Sigmoid colon (tissue), 7 donors: ENCODE data around the gene DPP6. TPM values are rescaled to one million over a fixed set of nuclear protein-coding genes. Genes with fewer than 3 reads are reported as not detected.

Source experiments
- DNase-seq: peaks from one replicate; pipeline ENCODE4 v3.0.0-alpha.2; 2019
- H3K27ac ChIP-seq, 4 donors: fragments of 200-600 bp; sonication (generic); one replicate each; pipeline ENCODE4 v1.5.1; 2016 to 2019; ENCODE audit warnings: mild to moderate bottlenecking in 1 of 4
- H3K27me3 ChIP-seq, 3 donors: fragments of 200-600 bp; sonication (generic); one replicate each; pipeline ENCODE4 v1.5.1; 2019; ENCODE audit warnings: mild to moderate bottlenecking in 1 of 3
- H3K36me3 ChIP-seq, 4 donors: fragments of 200-600 bp; sonication (generic); one replicate each; pipeline ENCODE4 v1.5.1; 2016 to 2019
- H3K4me1 ChIP-seq, 4 donors: fragments of 200-600 bp; sonication (generic); one replicate each; pipeline ENCODE4 v1.5.1; 2017 to 2019
- H3K4me3 ChIP-seq, 4 donors: fragments of 200-600 bp; sonication (generic); one replicate each; pipeline ENCODE4 v1.5.1; 2017 to 2019; ENCODE audit warnings: mild to moderate bottlenecking in 2 of 4, moderate library complexity in 1 of 4
- H3K9me3 ChIP-seq, 4 donors: fragments of 200-600 bp in 3 of 4; sonication (generic) in 3 of 4; one replicate each; pipeline versions ENCODE4 v1.5.1 to v1.6.1; 2013 to 2019
- CTCF ChIP-seq, 4 experiments: fragments of 450-650 bp in 3 of 4; fragments of 200-600 bp in 1 of 4; IDR thresholded peaks; one replicate each; pipeline ENCODE4 v1.5.1; 2016 to 2019; ENCODE audit warnings: antibody characterized with exemption in 4 of 4, mild to moderate bottlenecking in 3 of 4, moderate library complexity in 2 of 4
- EP300 ChIP-seq, 4 donors: sonication (generic); formaldehyde crosslinking; IDR thresholded peaks; one replicate each; pipeline ENCODE4 v1.6.1; 2017; ENCODE audit warnings: antibody characterized with exemption in 4 of 4
- POLR2A ChIP-seq, 2 donors: fragments of 450-650 bp; IDR thresholded peaks; one replicate each; pipeline ENCODE4 v1.6.1; 2016; ENCODE audit warnings: antibody characterized with exemption in 2 of 2, mild to moderate bottlenecking in 2 of 2, moderate library complexity in 2 of 2
- POLR2AphosphoS5 ChIP-seq, 4 donors: sonication (generic); formaldehyde crosslinking; IDR thresholded peaks; one replicate each; pipeline ENCODE4 v1.6.1; 2017; ENCODE audit warnings: antibody characterized with exemption in 4 of 4
- WGBS, 2 donors: extraction: QIAGEN DNeasy Blood & Tissue Kit; methylation state at CpG; one replicate each; pipeline ENCODE4 v1.1.7; 2013; 5-methylcytosine and 5-hydroxymethylcytosine counted together
- intact Hi-C: fragments of 100-400 bp; cut with DNase I; formaldehyde crosslinking; loops from one replicate; pipeline ENCODE4 v1.15.1; 2023
- polyA plus RNA-seq, 3 donors: library from polyadenylated mRNA; stranded (reverse); fragments of 200-250 nt; gene quantifications; one replicate each; pipeline ENCODE4 v1.2.3, GENCODE V29; 2013
- total RNA-seq, 4 donors: library from RNA; depleted of rRNA; stranded (reverse); fragments of >200 nt; gene quantifications; one replicate each; pipeline ENCODE4 v1.1.0, GENCODE V29; 2016
- donor health status: healthy with polysubstance abuse.
- donor health status: Bipolar disorder and iron deficiency.
- donor health status: healthy.

The DPP6 gene
- total and polyA plus RNA-seq, 7 donors, result 1.2 to 53.2 (median 41.0) TPM; not detected in 1

GRCh38 chr7:154872811-154873499, 820.8 kb downstream of the DPP6 start:
- Histone ChIP-seq H3K27me3 (no peaks in the 10 kb centered on the region), H3K36me3 (no peaks in the 10 kb centered on the region), H3K9me3 (no peaks in the 10 kb centered on the region), H3K4me1 (no peaks in the 10 kb centered on the region), H3K27ac (no peak overlapping the region), H3K4me3 (no peak overlapping the region)
- WGBS, 2 donors, result 65 to 91% methylated on average over 18 of the region's 18 CpGs
- no peak for TF ChIP-seq CTCF (IDR thresholded peaks at IDR 0.05)
- TF ChIP-seq POLR2AphosphoS5 (IDR thresholded peaks at IDR 0.05), result no peak
- no peak for TF ChIP-seq POLR2A (IDR thresholded peaks at IDR 0.05)
- TF ChIP-seq EP300 (IDR thresholded peaks at IDR 0.05), result no peak
- DNase-seq, result no peak
- intact Hi-C loops, result no loop called here

GRCh38 chr7:154873500-154874121, 821.4 kb downstream of the DPP6 start:
- no peaks in the 10 kb centered on the region for H3K27me3 ChIP-seq
- H3K4me3 ChIP-seq, result no peak overlapping the region
- intact Hi-C loops, result no loop called here
- WGBS, 2 donors, result 73 to 90% methylated on average over 10 of the region's 10 CpGs
- no peaks in the 10 kb centered on the region for H3K4me1 ChIP-seq
- DNase-seq, result no peak
- no peak overlapping the region for H3K27ac ChIP-seq
- TF ChIP-seq CTCF (IDR thresholded peaks at IDR 0.05) (no peak), POLR2A (IDR thresholded peaks at IDR 0.05) (no peak), EP300 (IDR thresholded peaks at IDR 0.05) (no peak), POLR2AphosphoS5 (IDR thresholded peaks at IDR 0.05) (no peak)
- no peaks in the 10 kb centered on the region for H3K36me3 ChIP-seq
- no peaks in the 10 kb centered on the region for H3K9me3 ChIP-seq

GRCh38 chr7:154874409-154875113, 822.4 kb downstream of the DPP6 start:
- no peaks in the 10 kb centered on the region for H3K9me3 ChIP-seq
- no peak overlapping the region for H3K4me3 ChIP-seq
- H3K4me1 ChIP-seq, result peaks cover 0 to under 1% (median 0%) of the 10 kb centered on the region in 4 donors
- intact Hi-C loops, result no loop called here
- no peak overlapping the region for H3K27ac ChIP-seq
- TF ChIP-seq POLR2AphosphoS5 (IDR thresholded peaks at IDR 0.05) (no peak), CTCF (IDR thresholded peaks at IDR 0.05) (no peak), EP300 (IDR thresholded peaks at IDR 0.05) (no peak), POLR2A (IDR thresholded peaks at IDR 0.05) (no peak)
- no peaks in the 10 kb centered on the region for H3K36me3 ChIP-seq
- H3K27me3 ChIP-seq, result no peaks in the 10 kb centered on the region
- no peak for DNase-seq
- 45 to 60% methylated on average over 10 of the region's 10 CpGs for WGBS, 2 donors

DNA sequence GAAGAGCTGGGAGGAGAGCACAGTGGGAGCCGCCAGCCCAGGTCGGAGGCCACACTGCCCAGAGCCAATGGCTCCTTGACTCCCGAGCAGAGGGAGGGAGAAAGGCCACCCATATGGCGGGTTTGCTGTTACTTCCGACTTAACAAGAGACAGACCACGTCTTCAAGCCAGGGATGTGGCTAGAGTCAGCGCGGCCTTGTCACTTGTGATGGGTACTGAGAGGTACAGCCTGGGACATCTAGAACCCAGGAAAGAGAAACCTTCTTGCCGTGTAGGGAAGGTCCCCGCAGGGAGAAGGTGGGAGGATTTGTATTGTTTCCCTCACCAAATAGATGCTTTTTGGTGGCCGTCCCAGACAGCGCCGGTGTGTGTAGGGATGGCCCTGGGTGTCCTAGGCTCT, 823.1 kb downstream of the DPP6 start:
- H3K4me1 ChIP-seq, result peaks cover 0 to 3% (median 0%) of the 10 kb centered on the region in 4 donors
- no peaks in the 10 kb centered on the region for H3K9me3 ChIP-seq
- H3K36me3 ChIP-seq, result no peaks in the 10 kb centered on the region
- no peak overlapping the region for H3K4me3 ChIP-seq
- no peak for DNase-seq
- no peak overlapping the region for H3K27ac ChIP-seq
- TF ChIP-seq EP300 (IDR thresholded peaks at IDR 0.05) (no peak), POLR2A (IDR thresholded peaks at IDR 0.05) (no peak), CTCF (IDR thresholded peaks at IDR 0.05) (no peak), POLR2AphosphoS5 (IDR thresholded peaks at IDR 0.05) (no peak)
- WGBS, 2 donors, result 86 to 90% methylated on average over 13 of the region's 13 CpGs
- intact Hi-C loops, result no loop called here
- no peaks in the 10 kb centered on the region for H3K27me3 ChIP-seq
